ENCODE data around the gene MBOAT2.

Gene MBOAT2

DNA sequence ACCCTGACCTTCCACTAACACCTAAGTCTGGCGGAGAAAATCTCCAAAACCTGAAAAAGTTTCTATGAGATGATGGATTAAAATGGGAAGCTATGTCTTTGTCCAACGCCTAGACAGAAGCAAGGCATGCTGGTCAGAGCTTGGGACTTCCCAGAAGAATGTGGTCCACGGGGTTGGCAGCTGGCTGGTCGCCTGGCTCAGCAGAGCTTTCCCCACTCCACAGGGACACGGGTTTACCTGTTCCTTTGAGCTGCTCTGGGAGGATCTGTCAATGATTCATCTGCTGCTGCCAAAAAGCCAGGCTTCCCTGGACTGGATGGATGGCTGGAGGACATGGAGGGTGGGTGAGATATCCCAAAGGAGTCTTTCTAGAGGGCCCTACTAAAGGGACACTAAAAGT lies 10.8 kb downstream of the MBOAT2 start:
- DNase-seq (ENCODE audit: extremely low spot score) = no peak
- TF ChIP-seq, protein P1, sequence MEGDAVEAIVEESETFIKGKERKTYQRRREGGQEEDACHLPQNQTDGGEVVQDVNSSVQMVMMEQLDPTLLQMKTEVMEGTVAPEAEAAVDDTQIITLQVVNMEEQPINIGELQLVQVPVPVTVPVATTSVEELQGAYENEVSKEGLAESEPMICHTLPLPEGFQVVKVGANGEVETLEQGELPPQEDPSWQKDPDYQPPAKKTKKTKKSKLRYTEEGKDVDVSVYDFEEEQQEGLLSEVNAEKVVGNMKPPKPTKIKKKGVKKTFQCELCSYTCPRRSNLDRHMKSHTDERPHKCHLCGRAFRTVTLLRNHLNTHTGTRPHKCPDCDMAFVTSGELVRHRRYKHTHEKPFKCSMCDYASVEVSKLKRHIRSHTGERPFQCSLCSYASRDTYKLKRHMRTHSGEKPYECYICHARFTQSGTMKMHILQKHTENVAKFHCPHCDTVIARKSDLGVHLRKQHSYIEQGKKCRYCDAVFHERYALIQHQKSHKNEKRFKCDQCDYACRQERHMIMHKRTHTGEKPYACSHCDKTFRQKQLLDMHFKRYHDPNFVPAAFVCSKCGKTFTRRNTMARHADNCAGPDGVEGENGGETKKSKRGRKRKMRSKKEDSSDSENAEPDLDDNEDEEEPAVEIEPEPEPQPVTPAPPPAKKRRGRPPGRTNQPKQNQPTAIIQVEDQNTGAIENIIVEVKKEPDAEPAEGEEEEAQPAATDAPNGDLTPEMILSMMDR (IDR thresholded peaks at IDR 0.05; ENCODE audit: control extremely low read depth, extremely low read depth, low read depth, missing control alignments) = no peak
- POLR2A ChIA-PET = no interaction called here
- CTCF ChIA-PET = interaction anchor here (0.8 to 1.2 kb wide), 2 partner anchors 10 to 119 kb away, joined by 3 read pairs; no protein-coding TSS in a partner anchor

DNA sequence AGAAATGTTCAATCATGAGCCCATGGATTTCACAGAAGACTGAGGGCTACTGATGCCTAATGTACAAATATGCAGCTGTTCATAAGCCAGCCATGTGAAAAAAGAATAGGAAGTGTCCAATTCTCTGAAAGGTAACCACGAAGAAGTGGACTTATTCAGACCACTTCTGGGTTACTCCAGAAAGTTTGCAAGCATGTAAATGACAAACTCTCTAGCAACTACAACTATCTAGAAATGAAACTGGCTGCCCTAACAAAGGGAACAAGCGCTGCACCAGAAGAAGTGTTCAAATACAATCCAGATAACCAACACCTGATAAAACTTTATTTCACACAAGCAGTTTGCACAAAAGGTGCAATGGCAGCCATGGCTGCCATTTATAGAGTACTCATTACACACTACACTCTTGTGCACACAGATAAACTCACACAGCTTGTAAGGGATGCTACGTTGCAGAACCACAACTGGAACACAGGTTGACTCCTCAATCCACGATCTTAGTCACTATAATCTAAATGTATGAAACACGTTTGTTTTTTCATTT lies 13.9 kb downstream of the MBOAT2 start:
- TF ChIP-seq, protein P1 (IDR thresholded peaks at IDR 0.05; ENCODE audit: control extremely low read depth, extremely low read depth, low read depth, missing control alignments) = no peak
- no peak for DNase-seq (ENCODE audit: extremely low spot score)
- ChIA-PET CTCF (interaction anchor here (0.7 to 1.8 kb wide), 4 partner anchors 9 to 17 kb away, joined by 3 to 4 read pairs (median 3); no protein-coding TSS in a partner anchor), POLR2A (no interaction called here)

DNA sequence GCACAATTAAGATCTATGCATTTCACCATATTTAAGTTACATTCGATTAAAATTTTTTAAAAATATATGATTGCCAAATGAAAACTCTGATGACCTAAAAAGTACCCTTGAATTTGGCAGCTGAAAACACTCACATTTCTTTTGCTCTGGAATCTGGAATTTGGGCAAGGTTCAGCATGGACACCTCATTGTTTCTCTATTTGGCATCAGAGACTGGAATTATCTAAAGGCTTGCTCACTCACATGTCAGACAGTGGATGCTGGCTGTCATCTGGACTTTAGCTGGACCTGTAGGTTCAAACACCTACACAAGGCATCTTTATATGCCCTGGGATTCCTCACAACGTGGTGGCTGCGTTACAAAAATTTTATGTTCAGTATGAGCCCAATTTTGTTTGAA lies 16.1 kb downstream of the MBOAT2 start:
- TF ChIP-seq, protein P1 (IDR thresholded peaks at IDR 0.05; ENCODE audit: control extremely low read depth, extremely low read depth, low read depth, missing control alignments) = no peak
- CTCF ChIA-PET = interaction anchor here (0.8 to 2.1 kb wide), 3 partner anchors 9 to 26 kb away, joined by 3 to 6 read pairs (median 4); no protein-coding TSS in a partner anchor
- no peak for DNase-seq (ENCODE audit: extremely low spot score)
- POLR2A ChIA-PET = no interaction called here

DNA sequence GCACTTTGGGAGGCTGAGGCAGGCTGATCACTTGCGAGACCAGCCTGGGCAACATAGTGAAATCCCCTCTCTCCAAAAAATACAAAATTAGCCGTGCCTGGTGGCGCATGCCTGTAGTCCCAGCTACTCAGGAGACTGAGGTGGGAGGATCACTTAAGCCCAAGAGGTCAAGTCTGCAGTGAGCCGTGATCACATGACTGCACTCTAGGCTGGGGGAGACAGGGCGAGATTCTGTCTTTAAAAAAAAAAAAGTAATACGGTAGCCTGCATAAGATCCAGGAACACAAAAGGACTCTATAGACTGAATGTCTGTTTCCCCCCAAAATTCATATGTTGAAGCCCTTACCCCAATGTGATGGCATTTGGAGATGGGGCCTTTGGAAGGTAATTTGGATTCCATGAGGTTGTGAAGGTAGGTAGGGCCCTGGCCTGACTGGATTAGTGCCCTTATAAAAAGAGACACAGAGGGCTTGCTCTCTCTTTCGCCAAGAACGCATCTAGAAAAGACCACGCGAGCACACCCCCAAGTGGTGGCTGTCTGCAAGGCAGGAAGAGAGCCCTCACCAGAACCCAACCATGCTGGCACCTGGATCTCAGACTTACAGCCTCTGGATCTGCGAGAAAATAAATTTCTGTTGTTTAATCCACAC lies 17.0 kb downstream of the MBOAT2 start:
- POLR2A ChIA-PET = no interaction called here
- TF ChIP-seq, protein P1 (IDR thresholded peaks at IDR 0.05; ENCODE audit: control extremely low read depth, extremely low read depth, low read depth, missing control alignments) = peak; percentile 32
- no peak for DNase-seq (ENCODE audit: extremely low spot score)
- CTCF ChIA-PET = interaction anchor here (1.2 to 2.1 kb wide), 4 partner anchors 8 to 20 kb away, joined by 4 to 6 read pairs (median 4); no protein-coding TSS in a partner anchor

DNA sequence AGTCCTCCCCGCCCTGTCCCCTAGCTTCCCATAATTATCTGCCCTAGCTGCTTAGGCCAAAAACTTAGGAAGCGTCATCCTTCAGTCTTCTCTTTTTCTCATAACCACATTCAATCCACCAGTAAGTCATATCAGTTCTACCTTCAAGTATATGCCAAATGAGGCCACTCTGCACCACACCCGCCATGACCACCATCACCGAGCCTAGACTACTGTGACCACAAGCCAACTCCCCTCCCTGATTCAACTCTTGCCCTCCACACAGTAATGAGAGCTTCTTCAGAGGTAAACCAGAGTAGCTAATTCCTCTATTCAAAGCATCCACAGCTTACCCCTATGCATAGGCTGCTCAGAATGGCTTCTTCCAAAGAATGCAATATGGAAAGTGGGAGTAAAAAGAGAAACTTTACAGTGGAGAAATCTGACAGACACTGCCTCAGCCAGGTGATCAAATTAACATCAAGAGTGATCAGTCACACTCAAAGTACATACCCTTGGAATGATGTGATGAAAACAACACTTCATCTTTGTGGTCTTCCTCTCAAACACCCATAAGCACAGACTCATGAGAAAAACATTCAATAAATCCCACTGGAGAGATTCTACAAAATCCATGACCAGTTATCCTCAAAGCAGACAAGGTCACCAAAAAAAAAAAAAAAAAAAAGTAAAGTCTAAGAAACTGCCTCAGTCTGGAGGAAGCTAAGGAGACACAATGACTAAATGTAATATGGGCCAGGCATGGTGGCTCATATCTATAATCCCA lies 17.7 kb downstream of the MBOAT2 start:
- DNase-seq (ENCODE audit: extremely low spot score) = no peak
- CTCF ChIA-PET = interaction anchor here (1.0 to 1.8 kb wide), 4 partner anchors 9 to 112 kb away, joined by 4 to 5 read pairs (median 4); no protein-coding TSS in a partner anchor
- POLR2A ChIA-PET = no interaction called here
- TF ChIP-seq, protein P1 (IDR thresholded peaks at IDR 0.05; ENCODE audit: control extremely low read depth, extremely low read depth, low read depth, missing control alignments) = no peak

DNA sequence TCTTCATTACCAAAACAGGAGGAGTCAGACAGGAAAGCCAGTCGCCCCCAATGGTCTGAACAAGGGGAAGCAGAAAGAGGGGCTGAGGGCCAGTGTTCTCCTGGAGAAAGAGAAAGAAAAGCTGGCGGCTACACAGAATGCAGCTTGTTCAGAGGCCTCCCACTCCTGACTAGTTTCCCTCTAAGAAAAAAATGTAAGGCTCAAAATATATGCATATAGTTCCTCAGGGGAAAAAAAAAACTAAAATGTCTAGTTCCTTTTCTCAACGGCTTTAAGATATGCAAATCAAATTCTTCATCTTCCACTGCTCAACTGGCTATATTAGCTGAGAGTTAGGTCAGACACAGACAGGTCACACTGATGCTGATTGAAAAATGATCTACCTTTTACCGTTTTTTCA lies 18.6 kb downstream of the MBOAT2 start:
- no peak for DNase-seq (ENCODE audit: extremely low spot score)
- TF ChIP-seq, protein P1 (IDR thresholded peaks at IDR 0.05; ENCODE audit: control extremely low read depth, extremely low read depth, low read depth, missing control alignments) = no peak
- POLR2A ChIA-PET = no interaction called here
- CTCF ChIA-PET = interaction anchor here (1.0 to 1.8 kb wide), 2 partner anchors 10 to 112 kb away, joined by 4 read pairs; no protein-coding TSS in a partner anchor

All from GM10248 (cell line).